Uterus (tissue), 2 donors: ENCODE measurements around the gene MAP3K20.

Experiments
- CTCF ChIP-seq, 4 experiments: fragments of 200-600 bp in 2 of 4; fragments of 450-650 bp in 2 of 4; sonication (generic) in 2 of 4; IDR thresholded peaks; one replicate each; pipeline ENCODE4 v1.5.1; 2016 to 2019; ENCODE audit warnings: antibody characterized with exemption in 4 of 4, mild to moderate bottlenecking in 2 of 4, moderate library complexity in 1 of 4
- POLR2A ChIP-seq, 2 donors: fragments of 450-650 bp; IDR thresholded peaks; one replicate each; pipeline ENCODE4 v1.6.1; 2016; ENCODE audit warnings: antibody characterized with exemption in 2 of 2, mild to moderate bottlenecking in 1 of 2, moderate library complexity in 1 of 2

GRCh38 chr2:173296235-173296634 lies 220.6 kb downstream of the MAP3K20 start:
- TF ChIP-seq CTCF (IDR thresholded peaks at IDR 0.05) (no peak), POLR2A (IDR thresholded peaks at IDR 0.05) (no peak)
